ENCODE data around the gene SUSD4. TPM values are rescaled to one million over a fixed set of nuclear protein-coding genes. Genes with fewer than 3 reads are reported as not detected.

SUSD4 gene
- total RNA-seq, 1 experiment from 2014 or later: 31.4 TPM

DNA sequence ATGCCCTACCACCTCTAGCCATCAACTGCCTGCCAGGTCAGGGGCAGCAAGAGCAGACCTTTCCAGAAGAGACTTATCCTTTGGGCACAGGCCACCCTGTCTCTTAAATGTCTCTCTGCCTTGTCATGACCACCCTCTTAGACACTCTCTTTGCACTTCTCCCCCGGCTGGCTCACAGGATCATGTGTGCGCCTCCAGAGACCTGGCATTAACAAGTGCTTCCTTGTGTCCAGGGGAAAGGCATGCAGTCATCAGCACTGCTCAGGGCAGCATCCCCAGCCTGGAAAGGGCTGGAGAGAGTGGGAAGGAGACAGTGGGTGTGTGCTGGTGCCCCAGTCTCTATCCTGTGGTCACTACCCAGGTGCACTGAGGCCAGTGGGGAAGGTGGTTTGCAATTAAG lies 135.8 kb downstream of the SUSD4 start:
- Histone ChIP-seq H3K36me3 (ENCODE audit: control insufficient read depth, insufficient read depth, low read length) (no peaks in the 10 kb centered on the region), H3K4me1 (peaks cover 7% of the 10 kb centered on the region; the same call in 1 of the 2 replicates), H3K9me3 (no peaks in the 10 kb centered on the region), H3K4me3 (ENCODE audit: low read depth, low read length) (no peak overlapping the region), H3K27me3 (replicated peaks; ENCODE audit: control insufficient read depth, insufficient read depth, low read length) (no peaks in the 10 kb centered on the region)
- H3K9me3 Mint-ChIP-seq (ENCODE audit: unreplicated experiment): no peaks in the 10 kb centered on the region
- no TSS peak for BruUV-seq (replicated peaks)
- DNase-seq: no peak
- no peak overlapping the region for H3K4me3 Mint-ChIP-seq (ENCODE audit: unreplicated experiment)
- H3K27me3 Mint-ChIP-seq (ENCODE audit: insufficient read depth, unreplicated experiment): no peaks in the 10 kb centered on the region
- H3K4me1 Mint-ChIP-seq (ENCODE audit: low read depth, unreplicated experiment): peaks cover 8% of the 10 kb centered on the region
- ChIA-PET POLR2A (no interaction called here), CTCF (no interaction called here)
- no peaks in the 10 kb centered on the region for H3K36me3 Mint-ChIP-seq (ENCODE audit: insufficient read depth, unreplicated experiment)
- intact Hi-C loops (cut with micrococcal nuclease; ENCODE audit: unreplicated experiment): no loop called here
- TF ChIP-seq, protein P1, sequence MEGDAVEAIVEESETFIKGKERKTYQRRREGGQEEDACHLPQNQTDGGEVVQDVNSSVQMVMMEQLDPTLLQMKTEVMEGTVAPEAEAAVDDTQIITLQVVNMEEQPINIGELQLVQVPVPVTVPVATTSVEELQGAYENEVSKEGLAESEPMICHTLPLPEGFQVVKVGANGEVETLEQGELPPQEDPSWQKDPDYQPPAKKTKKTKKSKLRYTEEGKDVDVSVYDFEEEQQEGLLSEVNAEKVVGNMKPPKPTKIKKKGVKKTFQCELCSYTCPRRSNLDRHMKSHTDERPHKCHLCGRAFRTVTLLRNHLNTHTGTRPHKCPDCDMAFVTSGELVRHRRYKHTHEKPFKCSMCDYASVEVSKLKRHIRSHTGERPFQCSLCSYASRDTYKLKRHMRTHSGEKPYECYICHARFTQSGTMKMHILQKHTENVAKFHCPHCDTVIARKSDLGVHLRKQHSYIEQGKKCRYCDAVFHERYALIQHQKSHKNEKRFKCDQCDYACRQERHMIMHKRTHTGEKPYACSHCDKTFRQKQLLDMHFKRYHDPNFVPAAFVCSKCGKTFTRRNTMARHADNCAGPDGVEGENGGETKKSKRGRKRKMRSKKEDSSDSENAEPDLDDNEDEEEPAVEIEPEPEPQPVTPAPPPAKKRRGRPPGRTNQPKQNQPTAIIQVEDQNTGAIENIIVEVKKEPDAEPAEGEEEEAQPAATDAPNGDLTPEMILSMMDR (IDR thresholded peaks at IDR 0.05; ENCODE audit: insufficient read depth in 1 of 2, low read depth in 1 of 2, low read length in 1 of 2, severe bottlenecking in 1 of 2, unreplicated experiment in 1 of 2): no peak
- no peak overlapping the region for H3K27ac Mint-ChIP-seq (ENCODE audit: unreplicated experiment)

DNA sequence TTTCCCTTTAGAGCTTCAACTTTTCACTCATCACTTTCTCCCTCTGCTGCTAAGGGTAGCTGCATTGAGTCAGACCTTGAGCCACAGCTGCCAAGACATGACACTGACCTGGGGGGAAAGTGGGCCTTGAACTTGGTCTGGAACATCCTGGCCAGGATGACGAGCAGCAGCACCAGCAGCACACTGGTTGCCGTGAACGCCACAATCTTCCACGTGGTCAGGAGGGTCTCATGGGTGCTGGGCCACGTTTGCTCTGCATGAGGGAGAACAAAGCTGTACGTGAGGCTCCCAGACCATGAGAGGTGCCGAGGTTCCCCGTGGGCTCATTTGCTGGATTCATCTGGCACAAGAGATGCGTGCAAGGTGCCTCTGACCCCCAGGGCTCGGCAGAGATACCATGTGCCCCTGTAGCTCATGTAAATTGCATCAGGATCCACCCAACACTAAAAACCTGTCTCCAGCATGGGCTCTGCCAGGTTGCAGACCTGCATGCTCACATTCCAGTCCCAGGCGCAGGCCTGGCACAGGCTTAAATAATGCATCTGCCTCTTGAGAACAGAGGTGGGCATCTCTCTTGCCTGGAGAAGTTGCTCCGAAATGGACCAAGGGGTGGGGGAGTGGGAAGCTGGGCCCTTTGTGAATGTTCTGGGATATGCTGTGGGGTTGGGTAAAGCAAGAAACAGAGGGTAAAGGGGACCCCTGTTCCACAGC lies 136.3 kb downstream of the SUSD4 start:
- Mint-ChIP-seq H3K4me3 (ENCODE audit: unreplicated experiment) (no peak overlapping the region), H3K27me3 (ENCODE audit: insufficient read depth, unreplicated experiment) (no peaks in the 10 kb centered on the region), H3K4me1 (ENCODE audit: low read depth, unreplicated experiment) (peaks cover 7% of the 10 kb centered on the region), H3K27ac (ENCODE audit: unreplicated experiment) (no peak overlapping the region), H3K9me3 (ENCODE audit: unreplicated experiment) (no peaks in the 10 kb centered on the region), H3K36me3 (ENCODE audit: insufficient read depth, unreplicated experiment) (peaks cover 4% of the 10 kb centered on the region)
- CTCF ChIA-PET: no interaction called here
- Histone ChIP-seq H3K9me3 (no peaks in the 10 kb centered on the region), H3K4me1 (0 out of 2 replicates have a peak, but pooled peaks cover 3% of the 10 kb centered on the region), H3K36me3 (ENCODE audit: control insufficient read depth, insufficient read depth, low read length) (no peaks in the 10 kb centered on the region), H3K4me3 (ENCODE audit: low read depth, low read length) (no peak overlapping the region), H3K27me3 (replicated peaks; ENCODE audit: control insufficient read depth, insufficient read depth, low read length) (no peaks in the 10 kb centered on the region)
- POLR2A ChIA-PET: no interaction called here
- DNase-seq: no peak
- no TSS peak for BruUV-seq (replicated peaks)
- TF ChIP-seq, protein P1 (IDR thresholded peaks at IDR 0.05; ENCODE audit: insufficient read depth in 1 of 2, low read depth in 1 of 2, low read length in 1 of 2, severe bottlenecking in 1 of 2, unreplicated experiment in 1 of 2): no peak
- intact Hi-C loops (cut with micrococcal nuclease; ENCODE audit: unreplicated experiment): no loop called here

DNA sequence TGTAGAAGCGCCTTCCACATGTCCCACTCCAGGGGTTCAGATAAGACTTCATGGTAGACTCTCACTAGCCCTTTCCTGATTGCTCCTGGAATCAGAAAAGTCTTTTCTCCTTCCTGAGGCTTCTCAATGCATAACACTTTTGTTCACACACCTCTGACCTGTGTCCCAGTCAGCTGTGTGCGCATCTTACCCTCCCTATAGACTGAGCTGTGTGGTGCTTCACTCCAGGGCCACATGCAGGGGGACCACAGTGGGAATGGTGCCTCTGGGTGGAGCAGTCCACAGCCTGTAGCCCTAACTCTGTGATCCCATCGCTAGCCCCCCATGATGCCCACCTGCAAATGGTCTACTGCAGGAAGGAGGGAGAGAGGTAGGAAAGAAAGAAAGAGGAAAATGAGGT lies 136.9 kb downstream of the SUSD4 start:
- H3K27me3 Mint-ChIP-seq (ENCODE audit: insufficient read depth, unreplicated experiment): no peaks in the 10 kb centered on the region
- no peaks in the 10 kb centered on the region for H3K36me3 ChIP-seq (ENCODE audit: control insufficient read depth, insufficient read depth, low read length)
- H3K4me3 ChIP-seq (ENCODE audit: low read depth, low read length): no peak overlapping the region
- no peaks in the 10 kb centered on the region for H3K9me3 ChIP-seq
- POLR2A ChIA-PET: no interaction called here
- CTCF ChIA-PET: no interaction called here
- peaks cover 5% of the 10 kb centered on the region for H3K4me1 Mint-ChIP-seq (ENCODE audit: low read depth, unreplicated experiment)
- DNase-seq: no peak
- intact Hi-C loops (cut with micrococcal nuclease; ENCODE audit: unreplicated experiment): no loop called here
- BruUV-seq (replicated peaks): no TSS peak
- H3K4me1 ChIP-seq: no peaks in the 10 kb centered on the region
- TF ChIP-seq, protein P1 (IDR thresholded peaks at IDR 0.05; ENCODE audit: insufficient read depth in 1 of 2, low read depth in 1 of 2, low read length in 1 of 2, severe bottlenecking in 1 of 2, unreplicated experiment in 1 of 2): no peak
- H3K36me3 Mint-ChIP-seq (ENCODE audit: insufficient read depth, unreplicated experiment): peaks cover 10% of the 10 kb centered on the region
- H3K27me3 ChIP-seq (replicated peaks; ENCODE audit: control insufficient read depth, insufficient read depth, low read length): no peaks in the 10 kb centered on the region
- no peaks in the 10 kb centered on the region for H3K9me3 Mint-ChIP-seq (ENCODE audit: unreplicated experiment)
- no peak overlapping the region for H3K27ac Mint-ChIP-seq (ENCODE audit: unreplicated experiment)
- no peak overlapping the region for H3K4me3 Mint-ChIP-seq (ENCODE audit: unreplicated experiment)

Data from Caco-2 (cell line).